Fibroblast of skin of back (primary cell): ENCODE data around the gene INSYN1.
"Not testable (repeated sequence)": the region's sequence is repeated elsewhere in the genome, so short reads cannot be mapped to it uniquely, and the experiment has no call there.

Source experiments
- DNase-seq: peaks from one replicate; pipeline ENCODE4 v3.0.0-alpha.2; 2013

INSYN1 gene

GRCh38 chr15:73749533-73749932 is 3.6 kb downstream of the INSYN1 start:
- no peak for DNase-seq

GRCh38 chr15:73748730-73749129 is 4.4 kb downstream of the INSYN1 start:
- DNase-seq, result no peak

- DNase-seq, result no peak
Observed at GRCh38 chr15:73747847-73748590, 5.1 kb downstream of the INSYN1 start.

GRCh38 chr15:73746883-73747282 is 6.3 kb downstream of the INSYN1 start:
- peak; percentile 25 for DNase-seq

GRCh38 chr15:73746261-73746660 is 6.9 kb downstream of the INSYN1 start:
- no peak for DNase-seq

GRCh38 chr15:73745073-73745472 is 8.1 kb downstream of the INSYN1 start:
- no peak for DNase-seq

- DNase-seq, result no peak
Observed at GRCh38 chr15:73744293-73744692, 8.9 kb downstream of the INSYN1 start.

GRCh38 chr15:73741321-73741836 is 11.8 kb downstream of the INSYN1 start:
- DNase-seq, result no peak

GRCh38 chr15:73740152-73741048 is 12.8 kb downstream of the INSYN1 start:
- DNase-seq, result no peak

GRCh38 chr15:73737535-73737934 is 15.6 kb downstream of the INSYN1 start:
- DNase-seq, result no peak

GRCh38 chr15:73732930-73733329 is 20.2 kb downstream of the INSYN1 start:
- DNase-seq, result no peak

- not testable (repeated sequence) for DNase-seq
Observed at GRCh38 chr15:73732051-73732450, 21.1 kb downstream of the INSYN1 start.

- DNase-seq, result peak; percentile 46
Observed at GRCh38 chr15:73727330-73727976, 25.7 kb downstream of the INSYN1 start.

GRCh38 chr15:73724212-73724611 is 28.9 kb downstream of the INSYN1 start:
- DNase-seq, result peak; percentile 9

GRCh38 chr15:73723191-73723590 is 30.0 kb downstream of the INSYN1 start:
- no peak for DNase-seq

- no peak for DNase-seq
Observed at GRCh38 chr15:73722425-73722824, 30.7 kb downstream of the INSYN1 start.

GRCh38 chr15:73718694-73719093 is 34.5 kb downstream of the INSYN1 start:
- DNase-seq, result no peak

GRCh38 chr15:73717802-73718201 is 35.3 kb downstream of the INSYN1 start:
- DNase-seq, result no peak

- no peak for DNase-seq
Observed at GRCh38 chr15:73717206-73717605, 35.9 kb downstream of the INSYN1 start.

- DNase-seq, result no peak
Observed at GRCh38 chr15:73716417-73716816, 36.7 kb downstream of the INSYN1 start.

- no peak for DNase-seq
Observed at GRCh38 chr15:73715417-73715816, 37.7 kb downstream of the INSYN1 start.

GRCh38 chr15:73714695-73715301 is 38.4 kb downstream of the INSYN1 start:
- no peak for DNase-seq

GRCh38 chr15:73712107-73712506 is 41.0 kb downstream of the INSYN1 start:
- no peak for DNase-seq
